K562 (cell line): Measurements from ENCODE around the gene MRAP2. TPM values are rescaled to one million over a fixed set of nuclear protein-coding genes. Genes with fewer than 3 reads are reported as not detected.

Experiments used
- MGA ChIP-seq: fragments of 450-650 bp; IDR thresholded peaks from 2 replicates; pipeline ENCODE4 v1.6.1; 2016; ENCODE audit warnings: mild to moderate bottlenecking, moderate library complexity
- REST ChIP-seq, 2 experiments: fragments of 450-650 bp; formaldehyde crosslinking in 1 of 2; IDR thresholded peaks; 2 replicates each; pipeline versions ENCODE4 v1.4.0 to v1.6.1; 2014 to 2020; ENCODE audit warnings: mild to moderate bottlenecking in 2 of 2, borderline replicate concordance in 1 of 2, low read depth in 1 of 2
- polyA plus RNA-seq, 8 experiments: library from polyadenylated mRNA; depleted of rRNA in 4 of 8; stranded (reverse) in 5 of 8; unstranded in 3 of 8; fragments of >200 nt; fragmentation: Nextera tagmentation in 2 of 8; fragmentation: Illumina TruSeq in 1 of 8; extraction: Ambion mirVana in 2 of 8; extraction: Trizol in 1 of 8; gene quantifications; 2 replicates each; pipeline versions ENCODE4 v1.2.1 to v1.2.3, GENCODE V29; 2011 to 2014; ENCODE audit warnings: inconsistent platforms in 1 of 8, missing spikeins in 1 of 8
- total RNA-seq, 7 experiments: library from RNA; depleted of rRNA in 6 of 7; stranded (reverse); fragments of >200 nt in 6 of 7; fragmentation: Illumina TruSeq in 2 of 7; extraction: Trizol in 2 of 7; gene quantifications; 2 replicates each; pipeline versions ENCODE4 v1.2.1 to v1.2.3, GENCODE V29; 2011 to 2021; ENCODE audit warnings: low replicate concordance in 1 of 7

Gene MRAP2
- total and polyA plus RNA-seq, 9 of the 15 experiments (the other 6 are each of a cell fraction or from before 2014, with no cell fraction given), result 5.9 to 38.9 (median 9.3) TPM

GRCh38 chr6:84033523-84034451 lies at the start of gene MRAP2 (continued):
- peak; percentile 56 for TF ChIP-seq MGA
- peak; percentile 36; the same call in 1 of the 2 replicates for TF ChIP-seq REST (IDR thresholded peaks at IDR 0.05; ENCODE audit: borderline replicate concordance)
- no peak for TF ChIP-seq REST (CRISPR knock-in tag; IDR thresholded peaks at IDR 0.05; ENCODE audit: low read depth)
